H1 (cell line): Measurements from ENCODE around the gene UMODL1. TPM values are rescaled to one million over a fixed set of nuclear protein-coding genes. Genes with fewer than 3 reads are reported as not detected.
A peak's percentile ranks its signal among the peaks of the same experiment; 100 is the strongest.

Experiments
- CTCF ChIA-PET: fragments of 300-600 bp; sonication (Branson Sonifier 250); formaldehyde crosslinking; loops from one replicate; lab custom pipeline; 2021; ENCODE audit not compliant: partially characterized antibody; lab: Charles Lee
- POLR2A ChIA-PET: fragments of 300-600 bp; sonication (Branson Sonifier 250); formaldehyde crosslinking; loops from one replicate; lab custom pipeline; 2021; ENCODE audit warnings: inconsistent platforms; ENCODE audit not compliant: partially characterized antibody; lab: Charles Lee
- DNase-seq, 2 experiments: peaks; one replicate each; pipeline versions ENCODE4 v3.0.0 to v3.0.0-alpha.2; 2010 to 2022; ENCODE audit warnings: low spot score in 2 of 2, low read depth in 1 of 2, mixed read lengths in 1 of 2
- FAIRE-seq: peaks from 2 replicates; lab custom pipeline; 2011; peaks lifted over from hg19 to GRCh38; lab: Jason Lieb, UNC
- H2AFZ ChIP-seq: 2 replicates; pipeline ENCODE4 v1.8.1; 2012; ENCODE audit warnings: low read length, inconsistent platforms
- H2AK5ac ChIP-seq: 2 replicates; pipeline ENCODE4 v1.6.1; 2013; ENCODE audit warnings: low read depth, low read length
- H2BK120ac ChIP-seq: replicated peaks from 2 replicates; pipeline ENCODE3; 2013; ENCODE audit warnings: low read depth, low read length, inconsistent platforms
- H2BK12ac ChIP-seq: 2 replicates; pipeline ENCODE4 v1.6.1; 2013; ENCODE audit warnings: low read depth, low read length
- H2BK15ac ChIP-seq: 2 replicates; pipeline ENCODE4 v1.6.1; 2013; ENCODE audit warnings: low read length
- H2BK20ac ChIP-seq: 2 replicates; pipeline ENCODE4 v1.6.1; 2013; ENCODE audit warnings: low read length
- H2BK5ac ChIP-seq: 2 replicates; pipeline ENCODE4 v1.6.1; 2013; ENCODE audit warnings: low read depth, low read length
- H3K14ac ChIP-seq: 2 replicates; pipeline ENCODE4 v1.6.1; 2013; ENCODE audit warnings: inconsistent platforms; ENCODE audit not compliant: insufficient read length
- H3K18ac ChIP-seq: 2 replicates; pipeline ENCODE4 v1.6.1; 2013; ENCODE audit warnings: low read length; ENCODE audit errors: extremely low read depth
- H3K23ac ChIP-seq: 2 replicates; pipeline ENCODE4 v1.6.1; 2013; ENCODE audit warnings: inconsistent platforms; ENCODE audit not compliant: insufficient read length
- H3K23me2 ChIP-seq: 2 replicates; pipeline ENCODE4 v1.6.1; 2013; ENCODE audit warnings: low read depth, low read length
- H3K27ac ChIP-seq: 2 replicates; pipeline ENCODE4 v1.6.1; 2011; ENCODE audit warnings: low read depth, low read length, inconsistent platforms
- H3K27me3 ChIP-seq, 4 experiments: replicated peaks in 1 of 4; 1 replicate in 1 of 4; 2 replicates in 3 of 4; pipeline versions ENCODE4 v1.6.1 to v1.8.1; 2011 to 2013; ENCODE audit warnings: low read length in 3 of 4, mild to moderate bottlenecking in 3 of 4, inconsistent platforms in 2 of 4, mixed read lengths in 2 of 4, moderate library complexity in 1 of 4; ENCODE audit not compliant: control insufficient read depth in 3 of 4, insufficient read depth in 3 of 4; ENCODE audit errors: extremely low read depth in 1 of 4
- H3K36me3 ChIP-seq, 4 experiments: 2 replicates each; pipeline versions ENCODE4 v1.6.1 to v1.8.1; 2011 to 2013; ENCODE audit warnings: mild to moderate bottlenecking in 4 of 4, low read length in 3 of 4, moderate library complexity in 2 of 4, control low read depth in 1 of 4, inconsistent platforms in 1 of 4; ENCODE audit not compliant: insufficient read depth in 4 of 4, control insufficient read depth in 2 of 4
- H3K4ac ChIP-seq: replicated peaks from 2 replicates; pipeline ENCODE3; 2013; ENCODE audit warnings: low read length, low read depth, mixed read lengths, inconsistent platforms; ENCODE audit not compliant: insufficient read length
- H3K4me1 ChIP-seq, 4 experiments: replicated peaks in 1 of 4; 1 replicate in 1 of 4; 2 replicates in 3 of 4; pipeline versions ENCODE4 v1.6.1 to v1.8.1; 2011 to 2013; ENCODE audit warnings: low read length in 3 of 4, inconsistent platforms in 2 of 4, mixed read lengths in 1 of 4; ENCODE audit not compliant: insufficient read depth in 4 of 4, control insufficient read depth in 3 of 4
- H3K4me2 ChIP-seq, 2 experiments: 2 replicates each; pipeline versions ENCODE4 v1.6.1 to v1.8.1; 2011 to 2013; ENCODE audit warnings: low read depth in 2 of 2, low read length in 2 of 2, control low read depth in 1 of 2, inconsistent platforms in 1 of 2, mild to moderate bottlenecking in 1 of 2; ENCODE audit not compliant: insufficient read depth in 1 of 2
- H3K4me3 ChIP-seq, 4 experiments: fragments of 200-600, 300-600 bp in 1 of 4; sonication (generic), shearing (Covaris generic), sonication (Bioruptor Twin) in 1 of 4; 2 replicates each; pipeline versions ENCODE4 v1.5.1 to v1.8.1; 2011 to 2016; ENCODE audit warnings: low read length in 4 of 4, low read depth in 3 of 4, control low read depth in 2 of 4, inconsistent platforms in 2 of 4, mild to moderate bottlenecking in 2 of 4, mixed read lengths in 1 of 4, moderate library complexity in 1 of 4; ENCODE audit not compliant: insufficient read depth in 2 of 4; ENCODE audit errors: extremely low read depth in 1 of 4
- H3K56ac ChIP-seq: replicated peaks from 2 replicates; pipeline ENCODE3; 2013; ENCODE audit warnings: low read depth, mild to moderate bottlenecking, mixed read lengths, low read length, inconsistent platforms; ENCODE audit not compliant: insufficient read length
- H3K79me1 ChIP-seq: 2 replicates; pipeline ENCODE4 v1.6.1; 2013; ENCODE audit warnings: low read depth, low read length, control low read depth
- H3K79me2 ChIP-seq, 2 experiments: 2 replicates each; pipeline versions ENCODE4 v1.6.1 to v1.8.1; 2012 to 2013; ENCODE audit warnings: low read length in 2 of 2, mild to moderate bottlenecking in 2 of 2, inconsistent platforms in 1 of 2; ENCODE audit not compliant: insufficient read depth in 2 of 2, control insufficient read depth in 1 of 2
- H3K9ac ChIP-seq, 4 experiments: replicated peaks in 1 of 4; 1 replicate in 1 of 4; 2 replicates in 3 of 4; pipeline versions ENCODE4 v1.6.1 to v1.8.1; 2011 to 2013; ENCODE audit warnings: low read depth in 3 of 4, low read length in 3 of 4, control low read depth in 2 of 4, mild to moderate bottlenecking in 2 of 4, moderate library complexity in 2 of 4, inconsistent platforms in 1 of 4; ENCODE audit errors: extremely low read depth in 1 of 4
- H3K9me3 ChIP-seq, 2 experiments: 2 replicates each; pipeline versions ENCODE4 v1.6.1 to v1.8.1; 2012 to 2013; ENCODE audit warnings: mild to moderate bottlenecking in 2 of 2, moderate library complexity in 2 of 2, control low read depth in 1 of 2, inconsistent platforms in 1 of 2, low read depth in 1 of 2, low read length in 1 of 2, mixed read lengths in 1 of 2; ENCODE audit not compliant: insufficient read depth in 2 of 2
- H4K20me1 ChIP-seq, 2 experiments: replicated peaks in 1 of 2; 2 replicates each; pipeline versions ENCODE3 to v1.8.1; 2011 to 2013; ENCODE audit warnings: inconsistent platforms in 2 of 2, low read length in 2 of 2, mild to moderate bottlenecking in 1 of 2; ENCODE audit not compliant: insufficient read depth in 2 of 2, control insufficient read depth in 1 of 2
- H4K5ac ChIP-seq: 2 replicates; pipeline ENCODE4 v1.6.1; 2013; ENCODE audit warnings: low read length, low read depth, mixed read lengths, inconsistent platforms; ENCODE audit not compliant: insufficient read length
- H4K8ac ChIP-seq: 2 replicates; pipeline ENCODE4 v1.8.0; 2013; ENCODE audit warnings: mild to moderate bottlenecking, moderate library complexity, low read length, inconsistent platforms; ENCODE audit not compliant: insufficient read depth; ENCODE audit errors: extremely low read depth
- H4K91ac ChIP-seq: replicated peaks from 2 replicates; pipeline ENCODE3; 2013; ENCODE audit warnings: low read length, mixed read lengths, inconsistent platforms; ENCODE audit not compliant: insufficient read length
- CREB1 ChIP-seq: IDR thresholded peaks from 2 replicates; pipeline ENCODE4 v1.6.1; 2012; ENCODE audit warnings: inconsistent platforms
- CTBP2 ChIP-seq: IDR thresholded peaks from 2 replicates; pipeline ENCODE4 v1.7.0; 2011; ENCODE audit warnings: borderline replicate concordance, mild to moderate bottlenecking, moderate library complexity, mixed read lengths, low read length; ENCODE audit not compliant: insufficient read depth, insufficient read length
- FOSL1 ChIP-seq: IDR thresholded peaks from 2 replicates; pipeline ENCODE4 v1.6.1; 2011; ENCODE audit warnings: mild to moderate bottlenecking, low read depth, low read length, moderate library complexity; ENCODE audit not compliant: insufficient read depth
- JUN ChIP-seq: IDR thresholded peaks from 2 replicates; pipeline ENCODE4 v1.6.1; 2011; ENCODE audit warnings: low read depth, mild to moderate bottlenecking, improper control_type of control experiment, low read length
- NANOG ChIP-seq: IDR thresholded peaks from 2 replicates; pipeline ENCODE4 v1.6.1; 2011; ENCODE audit warnings: low read length, low read depth, mild to moderate bottlenecking, inconsistent platforms; ENCODE audit not compliant: insufficient read depth, poor library complexity, severe bottlenecking
- POLR2A ChIP-seq, 2 experiments: IDR thresholded peaks; 1 replicate in 1 of 2; 2 replicates in 1 of 2; pipeline ENCODE4 v1.6.1; 2011; ENCODE audit warnings: low read depth in 2 of 2, low read length in 2 of 2, mild to moderate bottlenecking in 2 of 2; ENCODE audit errors: control extremely low read depth in 1 of 2
- POU5F1 ChIP-seq: IDR thresholded peaks from 2 replicates; pipeline ENCODE4 v1.6.1; 2011; ENCODE audit warnings: low read depth, mild to moderate bottlenecking, low read length, moderate library complexity
- RFX5 ChIP-seq: IDR thresholded peaks from 2 replicates; pipeline ENCODE4 v1.6.1; 2011; ENCODE audit warnings: low read depth, low read length, improper control_type of control experiment, borderline replicate concordance
- SIN3A ChIP-seq, 2 experiments: IDR thresholded peaks in 1 of 2; conservative IDR thresholded peaks in 1 of 2; 2 replicates each; pipeline ENCODE4 v1.6.1; 2011 to 2012; ENCODE audit warnings: low read length in 2 of 2, improper control_type of control experiment in 1 of 2, low read depth in 1 of 2, mild to moderate bottlenecking in 1 of 2
- SRF ChIP-seq: IDR thresholded peaks from 2 replicates; pipeline ENCODE4 v1.6.1; 2011; ENCODE audit warnings: mild to moderate bottlenecking, low read depth, low read length, moderate library complexity
- SUZ12 ChIP-seq: fragments of 200-600 bp; sonication (generic); IDR thresholded peaks from 2 replicates; pipeline ENCODE4 v1.6.1; 2012; ENCODE audit warnings: mild to moderate bottlenecking, inconsistent platforms, low read length, moderate library complexity, mixed read lengths
- TBP ChIP-seq: IDR thresholded peaks from 2 replicates; pipeline ENCODE4 v1.6.1; 2011; ENCODE audit warnings: low read depth, low read length, improper control_type of control experiment
- WGBS, 2 experiments: shearing (Covaris generic) in 1 of 2; methylation state at CpG; one replicate each; pipeline versions ENCODE4 v1.1.6 to v1.1.7; 2013 to 2015; ENCODE audit warnings: low lambda C conversion rate in 2 of 2, mixed read lengths in 2 of 2, inconsistent platforms in 1 of 2, low coverage in 1 of 2, missing lambda C conversion rate in 1 of 2; ENCODE audit not compliant: insufficient replicate concordance in 2 of 2, insufficient coverage in 1 of 2, insufficient read length in 1 of 2; ENCODE audit errors: extremely low coverage in 1 of 2, missing lambda C conversion rate in 1 of 2; 5-methylcytosine and 5-hydroxymethylcytosine counted together
- polyA plus RNA-seq, 7 experiments: library from polyadenylated mRNA; depleted of rRNA in 3 of 7; stranded (reverse) in 5 of 7; unstranded in 2 of 7; fragments of >200 nt in 5 of 7; fragments of 200-250 nt in 2 of 7; gene quantifications; 1 replicate in 5 of 7; 2 replicates in 1 of 7; 4 replicates in 1 of 7; pipeline versions ENCODE4 v1.2.1 to v1.2.3, GENCODE V29; 2011 to 2013; ENCODE audit warnings: missing spikeins in 2 of 7, mixed read lengths in 2 of 7
- total RNA-seq: library from RNA; stranded (reverse); fragmentation: NEBNext Ultra II Directional; extraction: Animal tissue kit (Norgen Biotek cat#: 25700); gene quantifications from 2 replicates; pipeline ENCODE4 v1.2.1, GENCODE V29; 2021

UMODL1 gene
- total and polyA plus RNA-seq, 2 of the 8 experiments (the other 6 are each of a cell fraction or from before 2014, with no cell fraction given): not detected

GRCh38 chr21:42098957-42099505 is 27.9 kb downstream of the UMODL1 start:
- H2AFZ ChIP-seq: no peak overlapping the region
- no peak overlapping the region for H3K4ac ChIP-seq
- CTCF ChIA-PET: interaction anchor here (0.9 to 1.5 kb wide), 3 partner anchors 9 to 47 kb away, joined by 3 to 7 read pairs (median 4); no protein-coding TSS in a partner anchor
- H3K9me3 ChIP-seq: peaks cover 8 to 11% of the 10 kb centered on the region in 2 experiments; a peak in 2 of 4 replicates
- H3K4me3 ChIP-seq: no peak overlapping the region
- H3K23me2 ChIP-seq: no peaks in the 10 kb centered on the region
- H2BK15ac ChIP-seq: no peak overlapping the region
- H3K27ac ChIP-seq: no peak overlapping the region
- H2BK12ac ChIP-seq: no peak overlapping the region
- WGBS, 2 experiments: 84% methylated on average over 21 of the region's 21 CpGs; no CpG with 5 or more reads in 1 of the 2 experiments
- H3K4me2 ChIP-seq: no peak overlapping the region
- DNase-seq (no peak), FAIRE-seq (no peak)
- H3K27me3 ChIP-seq: no peaks in the 10 kb centered on the region
- peak overlapping the region; percentile 35; the same call in 1 of the 2 replicates for H4K8ac ChIP-seq
- peaks cover 0 to 3% (median under 1%) of the 10 kb centered on the region in 4 experiments; a peak in 2 of 7 replicates for H3K4me1 ChIP-seq
- H3K9ac ChIP-seq: no peak overlapping the region
- H2BK120ac ChIP-seq: no peak overlapping the region
- no peaks in the 10 kb centered on the region for H3K79me2 ChIP-seq
- no peak overlapping the region for H2AK5ac ChIP-seq
- H3K14ac ChIP-seq: no peak overlapping the region
- H4K20me1 ChIP-seq: no peaks in the 10 kb centered on the region
- H4K91ac ChIP-seq: no peak overlapping the region
- H3K56ac ChIP-seq: no peak overlapping the region
- H2BK5ac ChIP-seq: no peak overlapping the region
- no peak overlapping the region; the same call in 1 of the 2 replicates for H3K18ac ChIP-seq
- POLR2A ChIA-PET: no interaction called here
- no peak overlapping the region for H4K5ac ChIP-seq
- H3K79me1 ChIP-seq: no peaks in the 10 kb centered on the region
- H2BK20ac ChIP-seq: no peak overlapping the region
- H3K23ac ChIP-seq: no peak overlapping the region
- H3K36me3 ChIP-seq: no peaks in the 10 kb centered on the region
- TF ChIP-seq RFX5 (no peak), SRF (no peak), JUN (no peak), CTBP2 (no peak), FOSL1 (no peak), POU5F1 (no peak), POLR2A (IDR thresholded peaks at IDR 0.05; ENCODE audit: control extremely low read depth in 1 of 2, low read depth in 2 of 2, low read length in 2 of 2) (no peak), CREB1 (no peak), TBP (no peak), NANOG (no peak), SUZ12 (no peak), SIN3A (conservative IDR thresholded peaks at IDR 0.05 in 1 of 2, IDR thresholded peaks at IDR 0.05 in 1 of 2; ENCODE audit: low read depth in 1 of 2, low read length in 2 of 2) (no peak)
